Choroid plexus epithelial cell (primary cell): ENCODE measurements around the gene DPP4.
"Not testable (repeated sequence)": the region's sequence is repeated elsewhere in the genome, so short reads cannot be mapped to it uniquely, and the experiment has no call there.

Experiments
- DNase-seq: peaks from one replicate; pipeline ENCODE4 v3.0.0-alpha.2; 2010; ENCODE audit warnings: low read depth
- H3K4me3 ChIP-seq: 2 replicates; pipeline ENCODE4 v1.5.1; 2011; ENCODE audit warnings: low read depth, mild to moderate bottlenecking, control low read depth, low read length, moderate library complexity
- CTCF ChIP-seq: conservative IDR thresholded peaks from 2 replicates; pipeline ENCODE4 v1.5.1; 2011; ENCODE audit warnings: low read depth, mild to moderate bottlenecking, control low read depth, inconsistent platforms, low read length, moderate library complexity

DPP4 gene

GRCh38 chr2:162050513-162050961, 23.5 kb downstream of the DPP4 start:
- H3K4me3 ChIP-seq = no peak overlapping the region
- no peak for TF ChIP-seq CTCF
- DNase-seq = no peak

- not testable (repeated sequence) for DNase-seq, H3K4me3 ChIP-seq
Observed at GRCh38 chr2:162049089-162049488, 24.9 kb downstream of the DPP4 start.

- H3K4me3 ChIP-seq = no peak overlapping the region
- DNase-seq = no peak
- no peak for TF ChIP-seq CTCF
Observed at GRCh38 chr2:162044586-162044985, 29.4 kb downstream of the DPP4 start.

- TF ChIP-seq CTCF = no peak
- DNase-seq = no peak
Observed at GRCh38 chr2:162043132-162043531, 30.9 kb downstream of the DPP4 start.

GRCh38 chr2:162041485-162041884, 32.5 kb downstream of the DPP4 start:
- DNase-seq = no peak
- TF ChIP-seq CTCF = no peak

More at GRCh38 chr2:162043132-162043531, 30.9 kb downstream of the DPP4 start:
- no peak overlapping the region for H3K4me3 ChIP-seq

GRCh38 chr2:162038725-162039124, 35.3 kb downstream of the DPP4 start:
- H3K4me3 ChIP-seq = no peak overlapping the region
- no peak for DNase-seq
- no peak for TF ChIP-seq CTCF

More at GRCh38 chr2:162041485-162041884, 32.5 kb downstream of the DPP4 start:
- no peak overlapping the region for H3K4me3 ChIP-seq

GRCh38 chr2:162037886-162038285, 36.1 kb downstream of the DPP4 start:
- no peak overlapping the region for H3K4me3 ChIP-seq
- DNase-seq = no peak
- no peak for TF ChIP-seq CTCF
